B cell (primary cell): ENCODE data around the gene PRSS50. TPM values are rescaled to one million over a fixed set of nuclear protein-coding genes. Genes with fewer than 3 reads are reported as not detected.

Experiments
- ATAC-seq: fragments of 200-7000 bp; cut with Tn5 transposase; one replicate; pipeline ENCODE4 v1.10.0; 2021; ENCODE audit warnings: low read depth, mild to moderate bottlenecking, moderate number of reproducible peaks, moderate library complexity
- CTCF ChIA-PET: fragments of 350-600 bp; sonication (Branson Sonifier 250); formaldehyde crosslinking; loops from one replicate; lab custom pipeline; 2021; ENCODE audit warnings: antibody characterized with exemption, inconsistent platforms; lab: Charles Lee
- POLR2A ChIA-PET: fragments of 350-600 bp; sonication (Branson Sonifier 250); formaldehyde crosslinking; loops from one replicate; lab custom pipeline; 2021; ENCODE audit warnings: antibody characterized with exemption; lab: Charles Lee
- DNase-seq: peaks from one replicate; pipeline ENCODE4 v3.0.0; 2013
- H2AFZ ChIP-seq: 2 replicates; pipeline ENCODE4 v1.6.1; 2012; ENCODE audit warnings: mild to moderate bottlenecking, low read depth, low read length; ENCODE audit not compliant: insufficient read depth, poor library complexity, severe bottlenecking
- H3K27ac ChIP-seq, 2 donors: 1 replicate in 1 of 2; 2 replicates in 1 of 2; pipeline ENCODE4 v1.5.1; 2012 to 2013; ENCODE audit warnings: low read length in 2 of 2, mild to moderate bottlenecking in 2 of 2, moderate library complexity in 1 of 2
- H3K27me3 ChIP-seq, 4 experiments: fragments of 200-600 bp in 1 of 4; sonication (generic) in 1 of 4; replicated peaks in 1 of 4; 1 replicate in 2 of 4; 2 replicates in 2 of 4; pipeline versions ENCODE4 v1.6.1 to v1.7.0; 2013 to 2016; ENCODE audit warnings: low read length in 3 of 4, mild to moderate bottlenecking in 2 of 4, mixed read lengths in 1 of 4, moderate library complexity in 1 of 4; ENCODE audit not compliant: insufficient read depth in 4 of 4, control insufficient read depth in 3 of 4; ENCODE audit errors: control extremely low read depth in 1 of 4
- H3K36me3 ChIP-seq, 2 experiments: replicated peaks in 1 of 2; 1 replicate in 1 of 2; 2 replicates in 1 of 2; pipeline versions ENCODE4 v1.6.1 to v1.7.1; 2013; ENCODE audit warnings: low read length in 1 of 2; ENCODE audit not compliant: insufficient read depth in 2 of 2, control insufficient read depth in 1 of 2; ENCODE audit errors: control extremely low read depth in 1 of 2, extremely low read depth in 1 of 2
- H3K4me1 ChIP-seq, 2 donors: fragments of 200-600 bp in 1 of 2; sonication (generic) in 1 of 2; 1 replicate in 1 of 2; 2 replicates in 1 of 2; pipeline versions ENCODE4 v1.5.1 to v1.6.1; 2013 to 2017; ENCODE audit warnings: low read length in 2 of 2; ENCODE audit not compliant: control insufficient read depth in 2 of 2, insufficient read depth in 2 of 2
- H3K4me2 ChIP-seq: replicated peaks from 2 replicates; pipeline ENCODE3; 2012; ENCODE audit warnings: mild to moderate bottlenecking, low read depth, low read length; ENCODE audit not compliant: poor library complexity, severe bottlenecking
- H3K4me3 ChIP-seq, 5 experiments: fragments of 200-600 bp in 1 of 5; sonication (generic) in 1 of 5; 1 replicate in 3 of 5; 2 replicates in 2 of 5; pipeline versions ENCODE4 v1.5.1 to v1.7.0; 2011 to 2016; ENCODE audit warnings: low read length in 4 of 5, mild to moderate bottlenecking in 4 of 5, low read depth in 2 of 5, control low read depth in 1 of 5, moderate library complexity in 1 of 5; ENCODE audit not compliant: insufficient read depth in 1 of 5; ENCODE audit errors: control extremely low read depth in 1 of 5, extremely low read depth in 1 of 5
- H3K79me2 ChIP-seq: fragments of 200-600 bp; sonication (generic); one replicate; pipeline ENCODE4 v1.6.0; 2016; ENCODE audit warnings: low read length; ENCODE audit not compliant: control insufficient read depth, insufficient read depth
- H3K9ac ChIP-seq: fragments of 200-600 bp; sonication (generic); 2 replicates; pipeline ENCODE4 v1.6.1; 2017; ENCODE audit warnings: mild to moderate bottlenecking, low read length, moderate library complexity
- H3K9me3 ChIP-seq, 3 donors: one replicate each; pipeline versions ENCODE4 v1.6.1 to v1.7.1; 2013; ENCODE audit warnings: low read length in 2 of 3; ENCODE audit not compliant: control insufficient read depth in 2 of 3, insufficient read depth in 1 of 3; ENCODE audit errors: control extremely low read depth in 1 of 3
- H4K20me1 ChIP-seq: 2 replicates; pipeline ENCODE4 v1.6.0; 2012; ENCODE audit warnings: mild to moderate bottlenecking, low read length; ENCODE audit not compliant: insufficient read depth, control insufficient read depth, poor library complexity, severe bottlenecking
- H3K27ac Mint-ChIP-seq: one replicate; pipeline ENCODE4 v1.8.0; 2021; ENCODE audit warnings: mixed read lengths
- H3K27me3 Mint-ChIP-seq: one replicate; pipeline ENCODE4 v1.8.0; 2021; ENCODE audit warnings: mixed read lengths
- H3K4me1 Mint-ChIP-seq: one replicate; pipeline ENCODE4 v1.8.0; 2021; ENCODE audit warnings: mixed read lengths
- H3K4me3 Mint-ChIP-seq: one replicate; pipeline ENCODE4 v1.8.0; 2021; ENCODE audit warnings: mixed read lengths
- H3K9me3 Mint-ChIP-seq: one replicate; pipeline ENCODE4 v1.8.0; 2022; ENCODE audit warnings: mixed read lengths; ENCODE audit not compliant: insufficient read depth
- EZH2 ChIP-seq: IDR thresholded peaks from 2 replicates; pipeline ENCODE4 v1.6.1; 2012; ENCODE audit warnings: borderline replicate concordance, low read depth, mild to moderate bottlenecking, moderate library complexity, low read length; ENCODE audit not compliant: insufficient read depth, poor library complexity, severe bottlenecking
- WGBS: methylation state at CpG from one replicate; pipeline ENCODE4 v1.1.5; 2013; ENCODE audit warnings: missing lambda C conversion rate; ENCODE audit not compliant: insufficient coverage; 5-methylcytosine and 5-hydroxymethylcytosine counted together
- intact Hi-C: fragments of 100-400 bp; cut with micrococcal nuclease; formaldehyde crosslinking; loops from one replicate; pipeline ENCODE4 v1.10.0; 2022
- polyA plus RNA-seq: library from polyadenylated mRNA; depleted of rRNA; stranded (reverse); fragments of >200 nt; gene quantifications from 2 replicates; pipeline ENCODE4 v1.2.3, GENCODE V29; 2012
- total RNA-seq, 2 donors: library from RNA; stranded (reverse); fragments of 120-200 nt in 1 of 2; gene quantifications; 1 replicate in 1 of 2; 2 replicates in 1 of 2; pipeline versions ENCODE4 v1.2.3 to v1.2.4, GENCODE V29; 2013 to 2022
- TF ChIP-seq, protein P1 (sequence below): fragments of 200-600 bp; IDR thresholded peaks from one replicate; pipeline ENCODE4 v1.8.0; 2022; ENCODE audit warnings: antibody characterized with exemption, mild to moderate bottlenecking

PRSS50 gene
- total and polyA plus RNA-seq, 2 donors (not counting 1 experiment from before 2014, with no cell fraction given): 0.09 to 0.10 TPM

DNA sequence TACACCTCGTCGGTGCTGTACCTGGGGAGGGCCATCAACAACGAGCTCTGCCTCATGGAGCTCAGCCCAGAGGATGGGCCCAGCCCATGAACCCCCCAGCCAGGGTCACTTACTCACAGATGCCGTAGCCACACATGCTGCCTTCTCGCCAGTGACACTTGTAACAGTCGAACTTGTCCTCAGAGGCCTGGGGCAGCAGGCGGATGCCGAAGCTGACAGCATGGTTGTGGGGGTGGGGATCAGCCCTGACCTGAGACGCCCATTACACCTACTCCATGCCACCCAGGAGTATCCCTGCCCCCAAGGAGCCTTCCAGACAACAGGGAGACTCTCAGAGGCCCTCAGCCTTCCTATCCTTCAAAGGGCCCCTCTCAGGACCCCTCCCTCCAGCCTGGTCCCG, 36.3 kb downstream of the PRSS50 start:
- no peak for ATAC-seq
- intact Hi-C loops: no loop called here
- 86% methylated on average over 8 of the region's 10 CpGs for WGBS

GRCh38 chr3:46680298-46680826, 37.3 kb downstream of the PRSS50 start:
- Histone ChIP-seq H3K4me2 (no peak overlapping the region), H3K9ac (no peak overlapping the region), H4K20me1 (no peaks in the 10 kb centered on the region), H2AFZ (no peak overlapping the region), H3K4me1 (no peaks in the 10 kb centered on the region), H3K9me3 (peaks cover 0 to 5% (median 0%) of the 10 kb centered on the region in 3 donors), H3K36me3 (no peaks in the 10 kb centered on the region), H3K27me3 (no peaks in the 10 kb centered on the region), H3K27ac (no peak overlapping the region), H3K4me3 (no peak overlapping the region), H3K79me2 (no peaks in the 10 kb centered on the region)
- Mint-ChIP-seq H3K27ac (no peak overlapping the region), H3K4me3 (no peak overlapping the region), H3K27me3 (peaks cover 3% of the 10 kb centered on the region), H3K4me1 (no peaks in the 10 kb centered on the region), H3K9me3 (no peaks in the 10 kb centered on the region)
- ATAC-seq: no peak
- intact Hi-C loops: no loop called here
- 87% methylated on average over 5 of the region's 9 CpGs for WGBS
- ChIA-PET CTCF (no interaction called here), POLR2A (no interaction called here)
- DNase-seq: no peak
- TF ChIP-seq EZH2: no peak
- TF ChIP-seq, protein P1, sequence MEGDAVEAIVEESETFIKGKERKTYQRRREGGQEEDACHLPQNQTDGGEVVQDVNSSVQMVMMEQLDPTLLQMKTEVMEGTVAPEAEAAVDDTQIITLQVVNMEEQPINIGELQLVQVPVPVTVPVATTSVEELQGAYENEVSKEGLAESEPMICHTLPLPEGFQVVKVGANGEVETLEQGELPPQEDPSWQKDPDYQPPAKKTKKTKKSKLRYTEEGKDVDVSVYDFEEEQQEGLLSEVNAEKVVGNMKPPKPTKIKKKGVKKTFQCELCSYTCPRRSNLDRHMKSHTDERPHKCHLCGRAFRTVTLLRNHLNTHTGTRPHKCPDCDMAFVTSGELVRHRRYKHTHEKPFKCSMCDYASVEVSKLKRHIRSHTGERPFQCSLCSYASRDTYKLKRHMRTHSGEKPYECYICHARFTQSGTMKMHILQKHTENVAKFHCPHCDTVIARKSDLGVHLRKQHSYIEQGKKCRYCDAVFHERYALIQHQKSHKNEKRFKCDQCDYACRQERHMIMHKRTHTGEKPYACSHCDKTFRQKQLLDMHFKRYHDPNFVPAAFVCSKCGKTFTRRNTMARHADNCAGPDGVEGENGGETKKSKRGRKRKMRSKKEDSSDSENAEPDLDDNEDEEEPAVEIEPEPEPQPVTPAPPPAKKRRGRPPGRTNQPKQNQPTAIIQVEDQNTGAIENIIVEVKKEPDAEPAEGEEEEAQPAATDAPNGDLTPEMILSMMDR: no peak

More for the DNA sequence above, 36.3 kb downstream of the PRSS50 start:
- Histone ChIP-seq H3K36me3 (no peaks in the 10 kb centered on the region), H3K9ac (no peak overlapping the region), H3K27ac (no peak overlapping the region), H2AFZ (no peak overlapping the region), H4K20me1 (no peaks in the 10 kb centered on the region), H3K4me1 (no peaks in the 10 kb centered on the region), H3K27me3 (no peaks in the 10 kb centered on the region), H3K4me2 (no peak overlapping the region), H3K79me2 (no peaks in the 10 kb centered on the region), H3K4me3 (no peak overlapping the region), H3K9me3 (peaks cover 0 to 5% (median 0%) of the 10 kb centered on the region in 3 donors)
- H3K4me1 Mint-ChIP-seq: no peaks in the 10 kb centered on the region
- no peak overlapping the region for H3K4me3 Mint-ChIP-seq
- no peak for DNase-seq
- CTCF ChIA-PET: no interaction called here
- no peak overlapping the region for H3K27ac Mint-ChIP-seq
- peaks cover 3% of the 10 kb centered on the region for H3K27me3 Mint-ChIP-seq
- POLR2A ChIA-PET: no interaction called here
- H3K9me3 Mint-ChIP-seq: no peaks in the 10 kb centered on the region
- TF ChIP-seq EZH2: no peak
- TF ChIP-seq, protein P1: no peak
